22Rv1 (cell line): ENCODE measurements around the gene SUSD3.

Experiments
- ZFX ChIP-seq: fragments of 450-650 bp; IDR thresholded peaks from 2 replicates; pipeline ENCODE4 v1.6.1; 2017; ENCODE audit warnings: antibody characterized with exemption, borderline replicate concordance
- TF ChIP-seq, protein P1 (sequence below): fragments of 450-650 bp; IDR thresholded peaks from 2 replicates; pipeline ENCODE4 v1.5.1; 2017; ENCODE audit warnings: mild to moderate bottlenecking

- TF ChIP-seq, protein P1, sequence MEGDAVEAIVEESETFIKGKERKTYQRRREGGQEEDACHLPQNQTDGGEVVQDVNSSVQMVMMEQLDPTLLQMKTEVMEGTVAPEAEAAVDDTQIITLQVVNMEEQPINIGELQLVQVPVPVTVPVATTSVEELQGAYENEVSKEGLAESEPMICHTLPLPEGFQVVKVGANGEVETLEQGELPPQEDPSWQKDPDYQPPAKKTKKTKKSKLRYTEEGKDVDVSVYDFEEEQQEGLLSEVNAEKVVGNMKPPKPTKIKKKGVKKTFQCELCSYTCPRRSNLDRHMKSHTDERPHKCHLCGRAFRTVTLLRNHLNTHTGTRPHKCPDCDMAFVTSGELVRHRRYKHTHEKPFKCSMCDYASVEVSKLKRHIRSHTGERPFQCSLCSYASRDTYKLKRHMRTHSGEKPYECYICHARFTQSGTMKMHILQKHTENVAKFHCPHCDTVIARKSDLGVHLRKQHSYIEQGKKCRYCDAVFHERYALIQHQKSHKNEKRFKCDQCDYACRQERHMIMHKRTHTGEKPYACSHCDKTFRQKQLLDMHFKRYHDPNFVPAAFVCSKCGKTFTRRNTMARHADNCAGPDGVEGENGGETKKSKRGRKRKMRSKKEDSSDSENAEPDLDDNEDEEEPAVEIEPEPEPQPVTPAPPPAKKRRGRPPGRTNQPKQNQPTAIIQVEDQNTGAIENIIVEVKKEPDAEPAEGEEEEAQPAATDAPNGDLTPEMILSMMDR, result no peak
- TF ChIP-seq ZFX, result no peak
These were observed 49.0 kb upstream of the SUSD3 start for GRCh38 chr9:93009337-93010015.
